ENCODE data around the gene PTPRG. TPM values are rescaled to one million over a fixed set of nuclear protein-coding genes. Genes with fewer than 3 reads are reported as not detected.

PTPRG gene
- total and polyA plus RNA-seq, 12 donors = 6.3 to 119 (median 72.2) TPM

DNA sequence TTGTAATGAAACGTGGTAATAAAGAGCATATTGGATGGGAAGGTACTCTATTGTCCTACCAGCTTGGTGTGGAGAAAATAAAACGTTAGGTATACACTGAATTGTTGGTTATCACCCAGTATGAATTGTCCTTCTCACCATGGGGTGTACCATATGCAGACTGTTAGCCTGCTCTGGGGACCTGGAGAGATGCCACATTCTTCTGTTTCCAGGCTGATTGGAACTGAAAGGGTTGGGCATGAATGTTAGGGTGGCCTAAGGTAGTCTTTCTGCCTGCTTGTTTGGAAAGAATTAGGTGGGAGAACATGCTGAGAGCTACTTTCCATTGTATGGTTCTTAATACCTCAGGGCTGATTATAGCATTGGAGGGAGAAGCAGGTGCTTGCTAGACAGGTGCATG lies 340.6 kb downstream of the PTPRG start:
- no peaks in the 10 kb centered on the region for H3K36me3 ChIP-seq (replicated peaks in 1 of 2)
- H3K4me3 ChIP-seq = no peak overlapping the region
- no peak for DNase-seq
- WGBS, 4 donors = 63 to 88% (median 81%) methylated on average over 2 of the region's 2 CpGs
- H3K27ac ChIP-seq = no peak overlapping the region
- intact Hi-C loops (cut with DNase I) = no loop called here
- peaks cover 8 to 22% of the 10 kb centered on the region in 2 donors for H3K4me1 ChIP-seq (replicated peaks in 1 of 2)
- TF ChIP-seq, protein P1, sequence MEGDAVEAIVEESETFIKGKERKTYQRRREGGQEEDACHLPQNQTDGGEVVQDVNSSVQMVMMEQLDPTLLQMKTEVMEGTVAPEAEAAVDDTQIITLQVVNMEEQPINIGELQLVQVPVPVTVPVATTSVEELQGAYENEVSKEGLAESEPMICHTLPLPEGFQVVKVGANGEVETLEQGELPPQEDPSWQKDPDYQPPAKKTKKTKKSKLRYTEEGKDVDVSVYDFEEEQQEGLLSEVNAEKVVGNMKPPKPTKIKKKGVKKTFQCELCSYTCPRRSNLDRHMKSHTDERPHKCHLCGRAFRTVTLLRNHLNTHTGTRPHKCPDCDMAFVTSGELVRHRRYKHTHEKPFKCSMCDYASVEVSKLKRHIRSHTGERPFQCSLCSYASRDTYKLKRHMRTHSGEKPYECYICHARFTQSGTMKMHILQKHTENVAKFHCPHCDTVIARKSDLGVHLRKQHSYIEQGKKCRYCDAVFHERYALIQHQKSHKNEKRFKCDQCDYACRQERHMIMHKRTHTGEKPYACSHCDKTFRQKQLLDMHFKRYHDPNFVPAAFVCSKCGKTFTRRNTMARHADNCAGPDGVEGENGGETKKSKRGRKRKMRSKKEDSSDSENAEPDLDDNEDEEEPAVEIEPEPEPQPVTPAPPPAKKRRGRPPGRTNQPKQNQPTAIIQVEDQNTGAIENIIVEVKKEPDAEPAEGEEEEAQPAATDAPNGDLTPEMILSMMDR (IDR thresholded peaks at IDR 0.05) = no peak
- no peak for TF ChIP-seq POLR2A (IDR thresholded peaks at IDR 0.05)
- no peaks in the 10 kb centered on the region for H3K9me3 ChIP-seq (replicated peaks in 1 of 3)
- H3K27me3 ChIP-seq = no peaks in the 10 kb centered on the region

DNA sequence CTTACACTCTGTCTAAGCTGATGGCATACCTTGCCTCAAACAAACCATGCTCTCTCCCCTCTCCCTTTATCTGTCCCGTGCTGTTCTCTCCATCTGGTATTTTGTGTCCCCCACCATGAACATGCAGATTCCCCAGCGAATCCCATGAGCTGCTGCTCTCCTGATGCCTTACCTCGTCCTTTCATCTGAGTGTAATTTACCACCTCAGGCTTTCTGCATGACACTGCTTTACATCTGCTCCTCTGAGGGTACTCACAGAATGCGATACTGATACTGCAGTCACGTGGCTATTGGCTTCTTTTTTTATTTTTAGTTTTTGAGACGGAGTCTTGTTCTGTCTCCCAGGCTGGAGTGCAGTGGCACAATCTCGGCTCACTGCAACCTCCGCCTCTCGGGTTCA lies 341.7 kb downstream of the PTPRG start:
- Histone ChIP-seq H3K36me3 (replicated peaks in 1 of 2) (no peaks in the 10 kb centered on the region), H3K9me3 (replicated peaks in 1 of 3) (no peaks in the 10 kb centered on the region), H3K4me1 (replicated peaks in 1 of 2) (peaks cover 8 to 22% of the 10 kb centered on the region in 2 donors), H3K27me3 (no peaks in the 10 kb centered on the region), H3K4me3 (no peak overlapping the region), H3K27ac (no peak overlapping the region)
- DNase-seq = no peak
- 89 to 95% (median 91%) methylated on average over 9 of the region's 9 CpGs for WGBS, 4 donors
- intact Hi-C loops (cut with DNase I) = no loop called here
- no peak for TF ChIP-seq POLR2A (IDR thresholded peaks at IDR 0.05)
- TF ChIP-seq, protein P1 (IDR thresholded peaks at IDR 0.05) = no peak

DNA sequence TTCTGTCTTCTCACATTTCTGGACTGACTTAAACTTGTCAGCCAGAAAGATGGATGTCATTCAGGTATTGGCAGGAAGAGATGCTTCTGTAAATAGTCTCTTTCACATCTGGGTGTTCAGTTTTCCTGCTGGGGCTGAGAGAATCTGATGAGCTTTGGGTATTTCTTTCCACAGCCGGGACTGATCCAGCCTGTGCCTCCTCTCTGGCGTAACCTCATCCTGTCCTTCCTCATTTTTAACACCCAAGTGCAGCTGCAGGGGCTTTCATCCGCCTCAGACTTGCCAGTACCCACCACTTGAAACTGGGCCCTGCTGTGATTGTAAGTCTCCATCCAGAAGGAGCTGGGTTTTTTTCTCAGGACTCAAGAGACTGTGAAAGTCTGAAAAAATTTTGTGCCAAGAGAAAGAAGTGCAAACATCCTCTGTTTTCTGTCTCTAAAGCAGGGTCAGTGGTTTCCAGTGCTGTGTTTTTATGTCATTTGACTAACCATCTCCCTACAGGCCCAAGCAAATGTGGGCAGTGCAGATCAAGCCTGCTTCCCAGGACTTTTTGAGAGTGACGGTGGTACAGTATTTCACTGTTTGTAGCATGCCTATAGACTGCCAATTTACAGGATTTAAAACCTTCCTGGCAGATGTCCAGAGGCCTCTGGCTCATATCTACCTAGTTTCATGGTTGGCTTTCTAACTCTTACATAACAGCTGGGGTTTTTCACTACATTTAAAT lies 342.7 kb downstream of the PTPRG start:
- TF ChIP-seq, protein P1 (IDR thresholded peaks at IDR 0.05) = no peak
- TF ChIP-seq POLR2A (IDR thresholded peaks at IDR 0.05) = no peak
- DNase-seq = peak in 3 of 7 donors; percentile 29 to 61 (median 35)
- intact Hi-C loops (cut with DNase I) = no loop called here
- H3K27me3 ChIP-seq = no peaks in the 10 kb centered on the region
- WGBS, 4 donors = 45 to 50% (median 48%) methylated on average over 4 of the region's 4 CpGs
- H3K4me3 ChIP-seq = no peak overlapping the region
- H3K27ac ChIP-seq = peak overlapping the region in 3 of 5 donors; percentile 12 to 59 (median 41)
- no peaks in the 10 kb centered on the region for H3K36me3 ChIP-seq (replicated peaks in 1 of 2)
- no peaks in the 10 kb centered on the region for H3K9me3 ChIP-seq (replicated peaks in 1 of 3)
- H3K4me1 ChIP-seq (replicated peaks in 1 of 2) = peaks cover 8 to 30% of the 10 kb centered on the region in 2 donors

DNA sequence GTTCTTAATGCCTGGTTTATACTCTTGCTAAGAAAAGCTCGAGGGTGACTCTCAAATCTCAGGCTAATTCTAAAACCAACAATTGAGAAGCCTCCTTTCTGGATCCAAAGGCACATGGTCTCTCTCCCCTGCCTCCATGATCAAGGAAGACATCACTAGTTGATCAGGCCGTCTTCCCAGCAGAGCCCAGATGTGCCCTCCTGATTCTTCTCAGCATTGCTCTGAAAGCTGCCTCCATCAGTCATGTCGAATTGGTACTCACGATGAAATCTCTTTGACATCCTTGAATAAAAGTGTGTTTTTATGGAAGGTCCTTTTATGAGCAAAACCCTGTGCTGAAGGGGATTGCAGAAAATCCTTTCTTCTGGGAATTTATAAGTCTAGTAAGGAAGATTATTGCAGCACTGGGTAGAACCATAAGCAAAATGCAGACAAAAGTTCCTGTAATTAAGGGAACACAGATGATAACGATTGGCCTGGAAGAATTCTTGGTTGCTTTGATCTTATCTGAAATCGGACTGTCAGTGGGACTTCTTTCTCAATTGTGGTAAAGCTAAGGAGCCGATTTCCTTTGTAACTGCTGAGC lies 345.9 kb downstream of the PTPRG start:
- WGBS, 4 donors = 86 to 89% (median 87%) methylated on average over 7 of the region's 7 CpGs
- Histone ChIP-seq H3K27ac (no peak overlapping the region), H3K4me1 (replicated peaks in 1 of 2) (peaks cover 8 to 37% of the 10 kb centered on the region in 2 donors), H3K9me3 (replicated peaks in 1 of 3) (no peaks in the 10 kb centered on the region), H3K4me3 (no peak overlapping the region), H3K27me3 (no peaks in the 10 kb centered on the region), H3K36me3 (replicated peaks in 1 of 2) (no peaks in the 10 kb centered on the region)
- intact Hi-C loops (cut with DNase I) = no loop called here
- DNase-seq = no peak
- no peak for TF ChIP-seq POLR2A (IDR thresholded peaks at IDR 0.05)
- TF ChIP-seq, protein P1 (IDR thresholded peaks at IDR 0.05) = no peak

Measured in adrenal gland (tissue), 12 donors.